Pancreas (tissue), 10 donors: Measurements from ENCODE around the gene SREBF2. TPM values are rescaled to one million over a fixed set of nuclear protein-coding genes. Genes with fewer than 3 reads are reported as not detected.

Source experiments
- ATAC-seq, 4 donors: fragments of 200-7000 bp; cut with Tn5 transposase; one replicate each; pipeline versions ENCODE4 v1.8.0 to v1.9.1; 2020; ENCODE audit warnings: mild to moderate bottlenecking in 4 of 4, moderate library complexity in 4 of 4
- DNase-seq, 6 donors: peaks; one replicate each; pipeline ENCODE4 v3.0.0-alpha.2; 2020
- FAIRE-seq: peaks from 2 replicates; lab custom pipeline; 2012; peaks lifted over from hg19 to GRCh38; lab: Jason Lieb, UNC
- H3K27ac ChIP-seq, 4 donors: fragments of 200-600 bp; sonication (generic); 1 replicate in 3 of 4; 2 replicates in 1 of 4; pipeline versions ENCODE4 v1.5.0 to v1.8.0; 2020
- H3K27me3 ChIP-seq, 4 donors: fragments of 200-600 bp; one replicate each; pipeline ENCODE4 v1.8.0; 2021
- H3K36me3 ChIP-seq, 3 donors: fragments of 200-600 bp; sonication (generic) in 1 of 3; one replicate each; pipeline versions ENCODE4 v1.5.0 to v1.8.0; 2020 to 2021
- H3K4me1 ChIP-seq, 3 donors: fragments of 200-600 bp; one replicate each; pipeline ENCODE4 v1.8.0; 2021
- H3K4me3 ChIP-seq, 4 donors: fragments of 200-600 bp; sonication (generic) in 2 of 4; one replicate each; pipeline versions ENCODE4 v1.5.0 to v1.8.0; 2020 to 2021
- H3K9me3 ChIP-seq, 4 donors: fragments of 200-600 bp; one replicate each; pipeline ENCODE4 v1.8.0; 2021
- CTCF ChIP-seq, 4 donors: fragments of 200-600 bp; sonication (generic) in 3 of 4; IDR thresholded peaks; one replicate each; pipeline versions ENCODE4 v1.5.0 to v1.8.0; 2021; ENCODE audit warnings: antibody characterized with exemption in 4 of 4
- WGBS, 2 donors: extraction: QIAGEN DNeasy Blood & Tissue Kit; methylation state at CpG; one replicate each; pipeline ENCODE4 v1.1.7; 2013; 5-methylcytosine and 5-hydroxymethylcytosine counted together
- intact Hi-C, 3 donors: fragments of 100-400 bp; cut with DNase I; formaldehyde crosslinking; loops; one replicate each; pipeline versions ENCODE4 v1.11.1 to v1.14.2; 2022
- polyA plus RNA-seq, 2 donors: library from polyadenylated mRNA; stranded (reverse); fragments of 200-250 nt; gene quantifications; one replicate each; pipeline ENCODE4 v1.2.3, GENCODE V29; 2013
- total RNA-seq, 6 donors: library from RNA; stranded (reverse); fragmentation: NEBNext Ultra II Directional in 4 of 6; extraction: Animal tissue kit (Norgen Biotek cat#: 25700) in 4 of 6; gene quantifications; one replicate each; pipeline versions ENCODE4 v1.2.1 to v1.2.4, GENCODE V29; 2021 to 2023
- donor health status: healthy with polysubstance abuse.
- donor health status: DM: no; HTN: no; CAD: no; lungs with moderate emphysema.
- donor health status: DM: no; HTN: no; CAD: no.
- donor health status: control.
- donor health status: control.
- donor health status: Bipolar disorder and iron deficiency.
- donor health status: DM: yes; HTN: yes; CAD: no.
- donor health status: DM: no; HTN: no; CAD: no.
- donor health status: DM: no; HTN: no; CAD: no.
- donor health status: DM: yes; HTN: yes; CAD: no.

SREBF2 gene
- total and polyA plus RNA-seq, 8 donors: 28.2 to 44.8 (median 34.6) TPM

GRCh38 chr22:41799486-41800347 is 33.2 kb upstream of the SREBF2 start:
- 17 to 23% methylated on average over 38 of the region's 38 CpGs for WGBS, 2 donors
- H3K4me3 ChIP-seq: peak overlapping the region; percentile 51 to 88 (median 76)
- peaks cover 0 to 13% (median 6%) of the 10 kb centered on the region in 3 donors for H3K4me1 ChIP-seq
- TF ChIP-seq CTCF (IDR thresholded peaks at IDR 0.05): no peak
- H3K27me3 ChIP-seq: no peaks in the 10 kb centered on the region
- peak overlapping the region; percentile 68 to 87 (median 76) for H3K27ac ChIP-seq
- intact Hi-C loops: no loop called here
- no peaks in the 10 kb centered on the region for H3K9me3 ChIP-seq
- FAIRE-seq (no peak), DNase-seq (peak in 5 of 6 donors; percentile 17 to 73 (median 49)), ATAC-seq (peak; percentile 41 to 67 (median 54))
- no peaks in the 10 kb centered on the region for H3K36me3 ChIP-seq

- no peak for FAIRE-seq
- no peaks in the 10 kb centered on the region for H3K36me3 ChIP-seq
- intact Hi-C loops: no loop called here
- DNase-seq: peak; percentile 90 to 97 (median 94)
- ATAC-seq: peak; percentile 98 to 100 (median 98)
- H3K4me3 ChIP-seq: peak within 1 kb of the TSS; percentile 51 to 88 (median 76)
- 0% methylated on average over 52 of the region's 52 CpGs for WGBS, 2 donors
- peaks cover 0 to 13% (median 6%) of the 10 kb centered on the region in 3 donors for H3K4me1 ChIP-seq
- H3K9me3 ChIP-seq: no peaks in the 10 kb centered on the region
- no peaks in the 10 kb centered on the region for H3K27me3 ChIP-seq
- TF ChIP-seq CTCF (IDR thresholded peaks at IDR 0.05): no peak
- H3K27ac ChIP-seq: peak within 1 kb of the TSS; percentile 68 to 87 (median 76)
These were observed 32.4 kb upstream of the SREBF2 start, which contains the start of gene CCDC134 for GRCh38 chr22:41800348-41801146. Gene CCDC134 (plus strand): TSS chr22:41800679. CDS start chr22:41808891, 8,212 bp downstream.

GRCh38 chr22:41801147-41801819 is 31.6 kb upstream of the SREBF2 start:
- peak in 1 of 4 donors; percentile 7 for ATAC-seq
- H3K27me3 ChIP-seq: no peaks in the 10 kb centered on the region
- FAIRE-seq: no peak
- no peaks in the 10 kb centered on the region for H3K36me3 ChIP-seq
- intact Hi-C loops: no loop called here
- peaks cover 0 to 13% (median 6%) of the 10 kb centered on the region in 3 donors for H3K4me1 ChIP-seq
- DNase-seq: no peak
- H3K9me3 ChIP-seq: no peaks in the 10 kb centered on the region
- peak overlapping the region; percentile 68 to 87 (median 76) for H3K27ac ChIP-seq
- H3K4me3 ChIP-seq: peak overlapping the region; percentile 51 to 88 (median 76)
- TF ChIP-seq CTCF (IDR thresholded peaks at IDR 0.05): no peak
- 6 to 8% methylated on average over 4 of the region's 4 CpGs for WGBS, 2 donors

GRCh38 chr22:41801886-41802285 is 31.0 kb upstream of the SREBF2 start:
- TF ChIP-seq CTCF (IDR thresholded peaks at IDR 0.05): no peak
- FAIRE-seq (no peak), DNase-seq (no peak), ATAC-seq (no peak)
- Histone ChIP-seq H3K36me3 (no peaks in the 10 kb centered on the region), H3K4me3 (peak overlapping the region in 2 of 4 donors; percentile 79 to 88), H3K4me1 (peaks cover 0 to 13% (median 6%) of the 10 kb centered on the region in 3 donors), H3K9me3 (no peaks in the 10 kb centered on the region), H3K27me3 (no peaks in the 10 kb centered on the region), H3K27ac (no peak overlapping the region)
- intact Hi-C loops: no loop called here
- WGBS, 2 donors: 19 to 44% methylated on average over 2 of the region's 2 CpGs
